Activated B cell treated with CpG ODN at 0.5 μM for 24 hours (primary cell): ENCODE data around the gene ADAMTS15. TPM values are rescaled to one million over a fixed set of nuclear protein-coding genes. Genes with fewer than 3 reads are reported as not detected.

Experiments
- ATAC-seq: fragments of 200-7000 bp; cut with Tn5 transposase; one replicate; pipeline ENCODE4 v1.10.0; 2021; ENCODE audit warnings: low read depth, mild to moderate bottlenecking, moderate library complexity
- CTCF ChIA-PET: fragments of 350-600 bp; sonication (Branson Sonifier 250); formaldehyde crosslinking; loops from one replicate; lab custom pipeline; 2021; ENCODE audit warnings: antibody characterized with exemption; lab: Charles Lee
- POLR2A ChIA-PET: fragments of 350-600 bp; sonication (Branson Sonifier 250); formaldehyde crosslinking; loops from one replicate; lab custom pipeline; 2021; ENCODE audit warnings: antibody characterized with exemption; lab: Charles Lee
- DNase-seq: peaks from one replicate; pipeline ENCODE4 v3.0.0; 2022
- H3K27ac Mint-ChIP-seq: one replicate; pipeline ENCODE4 v1.8.0; 2020; ENCODE audit warnings: mixed read lengths
- H3K27me3 Mint-ChIP-seq: one replicate; pipeline ENCODE4 v1.8.0; 2021; ENCODE audit warnings: mixed read lengths
- H3K36me3 Mint-ChIP-seq: one replicate; pipeline ENCODE4 v1.8.0; 2021; ENCODE audit warnings: low read depth, mixed read lengths
- H3K4me1 Mint-ChIP-seq: one replicate; pipeline ENCODE4 v1.8.0; 2021; ENCODE audit warnings: mixed read lengths
- H3K4me3 Mint-ChIP-seq: one replicate; pipeline ENCODE4 v1.8.0; 2020; ENCODE audit warnings: mild to moderate bottlenecking, mixed read lengths
- H3K9me3 Mint-ChIP-seq: one replicate; pipeline ENCODE4 v1.8.0; 2020; ENCODE audit warnings: mixed read lengths
- intact Hi-C: fragments of 100-400 bp; cut with micrococcal nuclease; formaldehyde crosslinking; loops from one replicate; pipeline ENCODE4 v1.15.1; 2024
- total RNA-seq: library from RNA; stranded (reverse); gene quantifications from 2 replicates; pipeline ENCODE4 v1.2.3, GENCODE V29; 2022
- TF ChIP-seq, protein P1 (sequence below): fragments of 200-600 bp; IDR thresholded peaks from one replicate; pipeline ENCODE4 v1.8.0; 2022; ENCODE audit warnings: antibody characterized with exemption, mild to moderate bottlenecking

ADAMTS15 gene
- total RNA-seq, 1 donor from 2014 or later: not detected

- Mint-ChIP-seq H3K4me1 (no peaks in the 10 kb centered on the region), H3K4me3 (no peak overlapping the region), H3K9me3 (no peaks in the 10 kb centered on the region), H3K27me3 (no peaks in the 10 kb centered on the region), H3K36me3 (no peaks in the 10 kb centered on the region), H3K27ac (no peak overlapping the region)
- ATAC-seq (no peak), DNase-seq (no peak)
- TF ChIP-seq, protein P1, sequence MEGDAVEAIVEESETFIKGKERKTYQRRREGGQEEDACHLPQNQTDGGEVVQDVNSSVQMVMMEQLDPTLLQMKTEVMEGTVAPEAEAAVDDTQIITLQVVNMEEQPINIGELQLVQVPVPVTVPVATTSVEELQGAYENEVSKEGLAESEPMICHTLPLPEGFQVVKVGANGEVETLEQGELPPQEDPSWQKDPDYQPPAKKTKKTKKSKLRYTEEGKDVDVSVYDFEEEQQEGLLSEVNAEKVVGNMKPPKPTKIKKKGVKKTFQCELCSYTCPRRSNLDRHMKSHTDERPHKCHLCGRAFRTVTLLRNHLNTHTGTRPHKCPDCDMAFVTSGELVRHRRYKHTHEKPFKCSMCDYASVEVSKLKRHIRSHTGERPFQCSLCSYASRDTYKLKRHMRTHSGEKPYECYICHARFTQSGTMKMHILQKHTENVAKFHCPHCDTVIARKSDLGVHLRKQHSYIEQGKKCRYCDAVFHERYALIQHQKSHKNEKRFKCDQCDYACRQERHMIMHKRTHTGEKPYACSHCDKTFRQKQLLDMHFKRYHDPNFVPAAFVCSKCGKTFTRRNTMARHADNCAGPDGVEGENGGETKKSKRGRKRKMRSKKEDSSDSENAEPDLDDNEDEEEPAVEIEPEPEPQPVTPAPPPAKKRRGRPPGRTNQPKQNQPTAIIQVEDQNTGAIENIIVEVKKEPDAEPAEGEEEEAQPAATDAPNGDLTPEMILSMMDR: no peak
- intact Hi-C loops: no loop called here
- POLR2A ChIA-PET: no interaction called here
- CTCF ChIA-PET: no interaction called here
These were observed 18.9 kb downstream of the ADAMTS15 start for GRCh38 chr11:130467116-130467900.

DNA sequence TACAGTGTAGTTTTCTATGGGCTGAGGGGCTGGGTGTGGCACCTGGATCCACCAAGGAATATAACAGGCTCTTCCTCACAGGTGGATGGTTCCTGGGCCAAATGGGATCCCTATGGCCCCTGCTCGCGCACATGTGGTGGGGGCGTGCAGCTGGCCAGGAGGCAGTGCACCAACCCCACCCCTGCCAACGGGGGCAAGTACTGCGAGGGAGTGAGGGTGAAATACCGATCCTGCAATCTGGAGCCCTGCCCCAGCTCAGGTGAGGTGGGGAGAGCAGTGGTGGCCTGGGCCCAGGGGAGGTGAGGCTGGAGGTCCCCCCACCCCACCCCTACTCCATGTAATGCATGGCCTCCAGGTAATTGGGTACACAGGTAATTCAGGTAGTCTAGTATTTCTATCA lies 20.7 kb downstream of the ADAMTS15 start:
- no peak for ATAC-seq
- ChIA-PET POLR2A (no interaction called here), CTCF (no interaction called here)
- H3K36me3 Mint-ChIP-seq: no peaks in the 10 kb centered on the region
- H3K9me3 Mint-ChIP-seq: no peaks in the 10 kb centered on the region
- H3K27ac Mint-ChIP-seq: no peak overlapping the region
- no peaks in the 10 kb centered on the region for H3K4me1 Mint-ChIP-seq
- intact Hi-C loops: no loop called here
- no peaks in the 10 kb centered on the region for H3K27me3 Mint-ChIP-seq
- TF ChIP-seq, protein P1: no peak
- no peak overlapping the region for H3K4me3 Mint-ChIP-seq
- DNase-seq: no peak

- Mint-ChIP-seq H3K4me3 (no peak overlapping the region), H3K36me3 (no peaks in the 10 kb centered on the region), H3K27ac (no peak overlapping the region), H3K27me3 (no peaks in the 10 kb centered on the region), H3K4me1 (no peaks in the 10 kb centered on the region), H3K9me3 (no peaks in the 10 kb centered on the region)
- ATAC-seq (no peak), DNase-seq (no peak)
- intact Hi-C loops: no loop called here
- CTCF ChIA-PET: no interaction called here
- TF ChIP-seq, protein P1: no peak
- POLR2A ChIA-PET: no interaction called here
These were observed 22.6 kb downstream of the ADAMTS15 start for GRCh38 chr11:130470832-130471706.

DNA sequence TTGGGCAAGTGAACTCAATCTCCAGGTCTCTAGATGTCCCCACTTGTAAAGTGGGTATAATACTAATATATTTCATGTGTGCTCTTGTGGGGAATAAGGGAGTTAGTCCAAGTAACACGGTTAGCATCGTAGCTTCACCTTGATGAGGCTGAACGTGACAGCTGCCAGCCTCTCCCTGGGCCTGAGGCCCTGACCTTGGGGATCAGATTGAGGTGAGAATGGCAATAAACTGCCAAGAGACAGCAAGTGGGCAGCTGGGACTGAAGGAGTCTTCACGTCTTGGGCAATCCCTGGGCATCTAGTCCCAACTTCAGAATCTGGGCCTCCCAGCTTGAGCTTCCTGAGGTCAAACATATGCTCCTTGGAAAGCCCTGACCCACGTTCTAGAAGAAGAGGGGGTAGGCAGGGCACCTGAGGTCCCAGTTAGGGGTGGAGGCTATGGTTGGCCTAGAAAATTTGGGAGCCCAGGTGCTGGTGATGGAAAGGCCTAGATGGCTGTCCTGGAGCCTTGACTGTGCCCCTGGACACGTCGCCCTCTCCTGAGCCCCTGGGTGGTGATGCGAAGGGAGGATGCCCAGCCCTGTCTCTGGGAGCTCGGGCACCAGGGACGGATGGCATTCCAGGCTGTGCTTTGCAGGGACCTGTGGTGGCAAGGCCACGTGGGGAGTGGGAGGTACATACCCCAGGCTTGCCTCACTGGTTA lies 23.4 kb downstream of the ADAMTS15 start:
- Mint-ChIP-seq H3K9me3 (no peaks in the 10 kb centered on the region), H3K27me3 (no peaks in the 10 kb centered on the region), H3K4me1 (no peaks in the 10 kb centered on the region), H3K27ac (no peak overlapping the region), H3K36me3 (no peaks in the 10 kb centered on the region), H3K4me3 (no peak overlapping the region)
- no peak for ATAC-seq
- ChIA-PET CTCF (no interaction called here), POLR2A (no interaction called here)
- DNase-seq: no peak
- TF ChIP-seq, protein P1: no peak
- intact Hi-C loops: no loop called here
